ACC112 (cell line): ENCODE data around the gene AXIN1.

Source experiments
- H2AFZ ChIP-seq: fragments of 200-600 bp; sonication (generic); one replicate; pipeline ENCODE4 v1.6.0; 2017; ENCODE audit warnings: antibody characterized with exemption, low read length; ENCODE audit not compliant: unreplicated experiment
- H3K27ac ChIP-seq: fragments of 200-600 bp; sonication (generic); 2 replicates; pipeline ENCODE4 v1.5.1; 2014; ENCODE audit warnings: low read depth, mild to moderate bottlenecking, antibody characterized with exemption, low read length, moderate library complexity
- H3K27me3 ChIP-seq: fragments of 200-600 bp; sonication (generic); 2 replicates; pipeline ENCODE4 v1.6.1; 2014; ENCODE audit warnings: mild to moderate bottlenecking, antibody characterized with exemption, low read length, moderate library complexity, mixed read lengths; ENCODE audit not compliant: insufficient read depth
- H3K36me3 ChIP-seq: fragments of 200-600 bp; sonication (generic); 2 replicates; pipeline ENCODE4 v1.6.1; 2016; ENCODE audit warnings: mild to moderate bottlenecking, antibody characterized with exemption, low read length, moderate library complexity, mixed read lengths; ENCODE audit not compliant: insufficient read depth
- H3K4me1 ChIP-seq: fragments of 200-600 bp; sonication (generic); one replicate; pipeline ENCODE4 v1.6.1; 2016; ENCODE audit warnings: low read length, mixed read lengths; ENCODE audit not compliant: insufficient read depth, unreplicated experiment, control insufficient read depth
- H3K4me3 ChIP-seq: fragments of 200-600 bp; sonication (generic); 2 replicates; pipeline ENCODE4 v1.5.1; 2014; ENCODE audit warnings: mild to moderate bottlenecking, low read depth, low read length
- H3K79me2 ChIP-seq: fragments of 200-600 bp; sonication (generic); one replicate; pipeline ENCODE4 v1.6.0; 2016; ENCODE audit warnings: low read length; ENCODE audit not compliant: control insufficient read depth, unreplicated experiment, insufficient read depth

AXIN1 gene

DNA sequence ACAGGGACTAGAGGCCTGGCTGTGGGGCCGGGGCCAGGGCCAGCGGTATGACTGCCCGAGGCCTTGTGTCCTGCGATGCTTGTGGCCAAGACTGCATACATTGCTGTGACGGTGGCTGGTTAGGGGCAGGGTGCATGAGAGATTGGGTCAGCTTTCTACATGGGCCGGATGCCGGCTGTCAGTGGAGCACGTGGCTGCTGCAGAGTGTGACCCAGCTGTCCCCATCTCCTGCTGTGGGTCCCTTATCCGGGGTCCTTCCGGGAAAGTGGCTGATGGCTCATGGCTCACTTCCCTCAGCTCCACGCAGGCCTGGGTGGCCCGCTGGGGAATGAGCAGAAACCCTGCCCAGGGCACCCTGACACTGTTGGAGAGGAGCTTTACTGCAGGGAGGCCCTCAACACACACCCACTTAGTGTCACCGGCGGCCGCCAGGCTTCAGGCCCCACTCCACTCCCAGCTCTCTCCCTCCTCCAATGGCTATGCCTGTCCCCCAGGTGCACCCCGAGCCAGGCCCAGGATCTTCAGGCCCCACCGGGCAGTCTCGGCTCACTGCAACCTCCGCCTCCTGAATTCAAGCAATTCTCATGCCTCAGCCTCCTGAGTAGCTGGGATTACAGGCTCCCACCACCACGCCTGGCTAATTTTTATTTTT, 76.0 kb downstream of the AXIN1 start:
- no peaks in the 10 kb centered on the region for H3K36me3 ChIP-seq
- H3K4me3 ChIP-seq = no peak overlapping the region
- no peak overlapping the region for H3K27ac ChIP-seq
- peaks cover 23% of the 10 kb centered on the region for H3K27me3 ChIP-seq
- H3K79me2 ChIP-seq = no peaks in the 10 kb centered on the region
- no peak overlapping the region for H2AFZ ChIP-seq
- no peaks in the 10 kb centered on the region for H3K4me1 ChIP-seq

- Histone ChIP-seq H3K27me3 (peaks cover 16% of the 10 kb centered on the region; the same call in 1 of the 2 replicates), H3K4me3 (peak within 1 kb of the TSS; percentile 77), H3K27ac (no peak within 1 kb of the TSS), H2AFZ (peak within 1 kb of the TSS; percentile 25), H3K36me3 (no peaks in the 10 kb centered on the region), H3K4me1 (no peaks in the 10 kb centered on the region), H3K79me2 (no peaks in the 10 kb centered on the region)
These were observed 76.7 kb downstream of the AXIN1 start, which contains the start of gene RGS11 for GRCh38 chr16:275786-276232. Gene RGS11 (minus strand): TSS chr16:275944. CDS start chr16:275911, 33 bp downstream.

DNA sequence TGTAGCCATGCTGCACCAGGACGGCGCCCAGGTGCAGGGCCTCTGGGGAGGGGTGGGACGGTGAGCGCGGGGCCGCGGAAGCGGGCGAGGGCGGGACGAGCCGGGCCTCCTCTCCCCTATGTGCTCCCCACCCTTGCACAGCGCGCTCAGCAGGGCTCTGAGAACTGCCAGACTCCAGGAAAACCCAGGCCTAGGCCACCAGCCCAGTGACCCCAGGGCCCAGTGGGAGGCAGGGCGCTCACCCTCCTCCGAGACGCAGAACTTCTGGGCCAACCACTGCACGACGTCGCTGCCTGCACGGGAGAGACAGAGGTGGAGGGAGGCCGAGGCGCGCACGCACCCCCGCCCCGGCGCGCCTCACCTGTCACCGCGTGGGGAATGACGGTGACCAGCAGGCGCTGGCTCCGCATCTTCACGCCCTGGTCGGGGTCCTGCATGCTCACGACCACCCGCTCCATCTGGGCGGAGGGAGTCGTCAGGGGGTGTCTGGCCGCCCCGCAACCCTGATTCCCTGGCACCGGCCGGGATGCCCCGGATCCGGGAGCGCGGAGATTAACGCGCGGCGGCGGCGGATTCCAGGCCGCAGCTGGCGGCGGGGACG, 77.4 kb downstream of the AXIN1 start:
- peak overlapping the region; percentile 25 for H2AFZ ChIP-seq

GRCh38 chr16:273547-274421, 78.7 kb downstream of the AXIN1 start:
- Histone ChIP-seq H3K79me2 (no peaks in the 10 kb centered on the region), H3K27ac (no peak overlapping the region), H3K4me3 (no peak overlapping the region), H3K4me1 (no peaks in the 10 kb centered on the region), H2AFZ (no peak overlapping the region), H3K36me3 (no peaks in the 10 kb centered on the region), H3K27me3 (peaks cover 4% of the 10 kb centered on the region; the same call in 1 of the 2 replicates)

More for the DNA sequence above, 77.4 kb downstream of the AXIN1 start:
- H3K79me2 ChIP-seq = no peaks in the 10 kb centered on the region
- peaks cover 12% of the 10 kb centered on the region; the same call in 1 of the 2 replicates for H3K27me3 ChIP-seq
- H3K27ac ChIP-seq = no peak overlapping the region
- peak overlapping the region; percentile 77 for H3K4me3 ChIP-seq
- no peaks in the 10 kb centered on the region for H3K4me1 ChIP-seq
- H3K36me3 ChIP-seq = no peaks in the 10 kb centered on the region

- Histone ChIP-seq H3K27ac (no peak overlapping the region), H3K4me1 (no peaks in the 10 kb centered on the region), H3K4me3 (no peak overlapping the region), H3K36me3 (no peaks in the 10 kb centered on the region), H3K27me3 (peaks cover 4% of the 10 kb centered on the region; the same call in 1 of the 2 replicates), H2AFZ (no peak overlapping the region), H3K79me2 (no peaks in the 10 kb centered on the region)
These were observed 79.6 kb downstream of the AXIN1 start for GRCh38 chr16:272633-273546.

GRCh38 chr16:270381-271255, 81.9 kb downstream of the AXIN1 start:
- Histone ChIP-seq H3K36me3 (no peaks in the 10 kb centered on the region), H3K4me3 (no peak overlapping the region), H2AFZ (no peak overlapping the region), H3K27ac (no peak overlapping the region), H3K27me3 (peaks cover 4% of the 10 kb centered on the region; the same call in 1 of the 2 replicates), H3K79me2 (no peaks in the 10 kb centered on the region), H3K4me1 (no peaks in the 10 kb centered on the region)

DNA sequence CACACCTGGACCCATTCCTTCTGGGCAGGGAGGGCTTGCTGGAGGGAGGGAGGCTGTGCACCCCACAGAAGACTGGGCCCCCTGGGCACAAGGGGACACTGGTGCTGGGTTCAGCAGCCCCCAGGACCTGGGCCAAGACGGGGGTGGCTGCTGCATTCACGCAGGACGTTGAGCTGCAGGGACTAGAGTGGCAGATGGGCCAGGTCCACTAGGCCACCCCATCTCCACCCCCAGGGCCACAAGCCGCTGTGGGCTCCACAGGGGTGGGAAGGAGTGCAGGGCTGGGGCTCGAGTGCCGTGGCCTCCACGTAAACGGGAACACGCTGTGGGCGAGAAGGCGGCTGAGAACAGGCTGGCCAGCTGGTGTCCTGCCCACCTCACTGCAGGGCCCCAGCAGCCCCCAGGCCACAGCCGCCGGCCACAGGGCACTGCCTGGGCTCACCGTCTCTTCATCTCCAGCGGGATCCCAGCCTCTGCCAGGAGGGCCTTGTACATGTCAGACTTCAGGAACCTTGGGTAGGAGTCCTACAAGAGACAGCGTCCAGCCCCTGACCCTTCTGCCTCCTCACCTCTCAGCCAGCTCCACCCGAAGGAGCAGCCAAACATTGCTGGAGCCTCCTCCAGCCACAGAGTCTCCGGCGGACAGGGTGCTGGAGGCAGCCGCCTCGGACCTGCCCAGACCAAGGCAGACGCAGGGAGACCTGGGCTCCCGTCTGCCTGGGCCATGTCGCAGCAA, 83.3 kb downstream of the AXIN1 start:
- no peaks in the 10 kb centered on the region for H3K36me3 ChIP-seq
- no peak overlapping the region for H3K4me3 ChIP-seq
- H3K79me2 ChIP-seq = no peaks in the 10 kb centered on the region
- no peak overlapping the region for H3K27ac ChIP-seq
- no peaks in the 10 kb centered on the region for H3K4me1 ChIP-seq
- no peak overlapping the region for H2AFZ ChIP-seq
- no peaks in the 10 kb centered on the region for H3K27me3 ChIP-seq

DNA sequence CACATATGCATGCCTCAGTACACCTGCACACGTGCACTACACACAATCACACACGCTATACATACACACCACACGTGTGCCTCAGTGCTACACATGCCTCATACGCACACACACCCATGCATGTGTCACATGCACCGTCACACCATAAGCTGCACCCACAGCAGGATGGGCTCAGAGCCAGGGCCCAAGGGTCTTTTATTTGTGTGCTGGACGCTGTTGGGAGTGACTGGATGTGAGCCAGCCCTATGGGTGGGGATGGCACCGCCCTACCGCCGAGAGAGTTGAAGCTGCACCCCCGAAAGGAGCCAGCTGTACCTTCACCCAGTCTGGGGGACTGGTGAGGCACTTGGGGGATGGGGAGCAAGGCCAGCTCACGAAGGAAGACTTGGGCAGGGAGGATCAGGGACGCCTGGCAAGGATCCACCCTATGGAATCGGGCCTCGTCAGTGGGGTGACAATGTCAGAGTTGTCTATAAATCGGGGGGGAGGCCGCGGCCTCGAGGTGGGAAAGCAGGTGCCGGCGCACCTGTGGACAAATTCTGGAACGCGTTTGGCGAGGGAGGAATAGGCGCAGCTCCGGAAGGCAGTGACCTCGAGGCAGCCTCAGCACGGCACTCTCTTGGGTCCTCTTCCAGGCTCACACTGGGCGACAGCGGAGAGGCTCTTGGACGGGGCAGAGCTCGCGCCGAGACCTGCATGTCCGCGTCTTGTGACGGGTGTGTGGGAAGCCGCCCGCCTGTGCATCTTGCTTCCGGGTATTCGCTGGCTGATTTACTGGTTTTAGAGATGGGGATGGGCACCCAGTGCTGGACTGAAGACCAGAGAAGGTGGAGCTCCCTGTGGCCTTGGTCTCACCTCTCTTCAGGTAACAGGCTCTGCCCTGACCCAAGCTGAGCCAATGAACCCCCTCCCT, 84.1 kb downstream of the AXIN1 start:
- H3K36me3 ChIP-seq = no peaks in the 10 kb centered on the region
- no peak overlapping the region for H3K4me3 ChIP-seq
- no peaks in the 10 kb centered on the region for H3K27me3 ChIP-seq
- no peak overlapping the region for H3K27ac ChIP-seq
- no peaks in the 10 kb centered on the region for H3K79me2 ChIP-seq
- no peaks in the 10 kb centered on the region for H3K4me1 ChIP-seq
- no peak overlapping the region for H2AFZ ChIP-seq
